Measurements from ENCODE around the gene PRSS12.
A peak's percentile ranks its signal among the peaks of the same experiment; 100 is the strongest.
"Not testable (repeated sequence)": the region's sequence is repeated elsewhere in the genome, so short reads cannot be mapped to it uniquely, and the experiment has no call there.

The PRSS12 gene

DNA sequence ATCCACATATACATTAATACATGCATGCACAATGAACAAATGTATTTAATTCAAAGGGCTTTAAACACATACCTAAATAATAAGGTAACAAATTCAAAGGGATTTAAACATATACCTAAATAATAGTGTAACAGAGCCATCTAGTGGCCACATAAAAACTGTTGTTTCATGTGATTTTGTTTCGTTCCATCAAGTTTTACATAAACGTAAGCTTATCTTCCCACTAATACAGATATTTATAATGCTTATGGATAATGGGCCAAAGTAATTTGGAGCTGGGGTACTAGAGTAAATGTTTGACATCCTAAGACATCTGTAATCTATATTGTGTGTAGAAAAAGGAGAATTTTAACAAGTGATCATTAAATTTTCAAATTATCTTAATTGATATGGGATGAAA is 82.3 kb downstream of the PRSS12 start:
- peak; percentile 47 for DNase-seq

DNA sequence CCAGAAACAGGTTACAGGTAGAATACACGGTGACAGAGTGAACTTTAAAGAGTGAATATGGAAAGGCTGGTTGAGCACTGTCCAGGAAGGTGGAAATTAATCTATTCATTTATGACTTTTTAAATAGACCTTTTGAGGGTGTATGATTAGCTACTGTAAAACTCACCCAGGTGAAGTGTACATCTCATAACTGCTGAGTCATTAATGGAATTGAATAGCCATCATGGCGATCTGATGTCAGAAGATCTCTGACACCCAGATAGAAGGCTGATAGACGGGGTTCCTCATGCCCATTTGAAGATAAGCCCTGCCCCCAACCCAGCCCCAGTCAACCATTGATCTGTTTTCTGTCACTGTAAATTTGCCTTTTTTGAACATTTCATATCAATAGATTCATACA is 84.0 kb downstream of the PRSS12 start:
- DNase-seq, result no peak

DNA sequence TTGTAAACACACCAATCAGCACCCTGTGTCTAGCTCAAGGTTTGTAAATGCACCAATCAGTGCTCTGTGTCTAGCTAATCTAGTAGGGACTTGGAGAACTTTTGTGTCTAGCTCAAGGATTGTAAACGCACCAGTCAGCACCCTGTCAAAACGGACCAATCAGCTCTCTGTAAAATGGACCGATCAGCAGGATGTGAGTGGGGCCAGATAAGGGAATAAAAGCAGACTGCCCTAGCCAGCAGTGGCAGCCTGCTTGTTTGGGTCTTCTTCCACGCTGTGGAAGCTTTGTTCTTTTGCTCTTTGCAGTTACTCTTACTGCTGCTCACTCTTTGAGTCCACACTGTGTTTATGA is 86.7 kb downstream of the PRSS12 start:
- not testable (repeated sequence) for DNase-seq

DNA sequence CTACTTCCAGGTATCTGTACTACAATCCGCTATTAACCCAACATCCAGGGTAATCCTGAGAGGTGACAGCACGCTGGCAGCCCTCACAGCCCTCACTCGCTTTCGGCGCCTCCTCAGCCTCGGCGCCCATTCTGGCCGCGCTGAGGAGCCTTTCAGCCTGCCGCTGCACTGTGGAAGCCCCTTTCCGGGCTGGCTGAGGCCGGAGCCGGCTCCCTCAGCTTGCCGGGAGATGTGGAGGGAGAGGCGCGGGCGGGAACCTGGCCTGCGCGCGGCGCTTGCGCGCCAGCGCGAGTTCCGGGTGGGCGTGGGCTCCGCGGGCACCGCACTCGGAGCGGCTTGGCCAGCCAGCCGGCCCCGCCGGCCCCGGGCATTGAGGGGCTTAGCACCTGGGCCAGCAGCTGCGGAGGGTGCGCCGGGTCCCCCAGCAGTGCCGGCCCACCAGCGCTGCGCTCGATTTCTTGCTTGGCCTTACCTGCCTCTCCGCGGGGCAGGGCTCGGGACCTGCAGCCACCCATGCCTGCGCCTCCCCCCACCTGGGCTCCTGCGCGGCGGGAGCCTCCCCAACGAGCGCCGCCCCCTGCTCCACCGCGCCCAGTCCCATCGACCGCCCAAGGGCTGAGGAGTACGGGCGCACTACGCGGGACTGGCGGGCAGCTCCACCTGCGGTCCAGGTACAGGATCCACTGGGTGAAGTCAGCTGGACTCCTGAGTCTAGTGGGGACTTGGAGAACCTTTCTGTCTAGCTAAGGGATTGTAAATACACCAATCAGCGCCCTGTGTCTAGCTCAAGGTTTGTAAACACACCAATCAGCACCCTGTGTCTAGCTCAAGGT is 87.3 kb downstream of the PRSS12 start:
- DNase-seq, result no peak

DNA sequence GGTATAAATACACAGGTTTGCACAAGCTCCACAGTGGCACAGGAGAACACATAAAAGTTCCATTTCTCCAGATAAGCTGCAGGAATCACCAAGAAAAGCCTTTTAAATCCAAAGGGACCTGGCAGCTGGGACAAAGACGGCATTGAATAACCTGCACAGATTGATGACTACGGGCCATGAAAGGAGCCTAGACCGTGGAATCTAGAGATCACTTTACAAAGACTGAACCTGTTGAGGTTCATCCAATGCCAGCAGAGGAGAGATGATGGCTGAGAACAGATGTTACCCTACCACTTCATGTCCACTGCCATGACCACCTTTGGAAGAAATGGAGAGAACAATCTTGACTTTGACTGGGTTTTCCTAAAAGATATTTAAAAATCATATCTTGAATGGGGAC is 88.7 kb downstream of the PRSS12 start:
- DNase-seq, result no peak

DNA sequence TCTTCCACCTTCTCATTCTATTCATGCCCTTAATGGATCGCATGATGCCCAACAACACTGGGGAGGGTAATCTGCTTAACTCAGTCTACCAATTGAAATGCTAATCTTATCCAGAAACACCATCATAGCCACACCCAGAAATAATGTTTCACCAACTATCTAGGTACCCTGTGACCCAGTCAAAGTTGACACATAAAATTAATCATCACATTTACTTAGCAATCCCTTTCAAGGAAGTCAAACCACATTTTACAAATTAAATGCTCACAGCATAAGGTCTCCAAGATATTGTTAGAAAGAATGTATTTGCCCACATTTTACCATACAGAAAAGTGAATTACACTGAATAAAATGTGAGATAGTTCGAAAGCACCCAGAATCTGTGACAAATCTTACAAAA is 92.5 kb downstream of the PRSS12 start:
- no peak for DNase-seq

DNA sequence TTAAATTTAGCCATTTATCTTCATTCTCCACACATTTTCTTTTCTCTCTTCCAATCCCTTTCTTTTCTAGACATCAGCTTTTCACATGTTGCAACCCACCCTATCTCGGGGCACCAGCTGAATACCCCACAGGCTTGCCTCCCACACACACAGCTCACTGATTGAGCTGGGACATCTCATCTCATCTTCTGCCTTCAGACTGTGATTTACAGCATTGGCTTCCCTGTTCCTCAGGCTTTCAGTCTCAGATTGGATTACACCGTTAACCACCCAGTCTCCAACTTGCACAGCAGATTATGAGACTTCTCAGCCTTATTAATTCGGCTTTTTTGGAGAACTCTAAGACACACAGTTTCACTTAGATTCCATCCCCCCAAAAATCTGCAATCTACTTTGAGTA is 93.7 kb downstream of the PRSS12 start:
- DNase-seq, result no peak

DNA sequence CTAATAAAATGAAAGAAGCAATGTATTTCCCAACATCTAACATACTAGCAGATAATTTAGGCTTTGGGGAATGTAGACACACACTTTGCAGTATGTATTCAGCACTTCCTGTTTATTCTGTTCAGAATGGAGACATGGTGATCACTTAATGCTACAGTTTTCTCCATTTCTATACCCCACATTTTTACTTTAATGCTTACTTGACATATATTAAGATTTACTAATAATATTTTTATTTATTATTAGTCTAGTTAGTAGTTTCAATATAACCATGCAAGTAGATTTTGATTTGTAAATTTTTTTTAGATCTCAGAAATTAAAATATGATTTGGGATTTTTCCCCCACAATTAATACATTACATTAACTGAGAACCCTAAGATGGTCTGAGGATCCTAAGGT is 98.4 kb downstream of the PRSS12 start:
- no peak for DNase-seq

DNA sequence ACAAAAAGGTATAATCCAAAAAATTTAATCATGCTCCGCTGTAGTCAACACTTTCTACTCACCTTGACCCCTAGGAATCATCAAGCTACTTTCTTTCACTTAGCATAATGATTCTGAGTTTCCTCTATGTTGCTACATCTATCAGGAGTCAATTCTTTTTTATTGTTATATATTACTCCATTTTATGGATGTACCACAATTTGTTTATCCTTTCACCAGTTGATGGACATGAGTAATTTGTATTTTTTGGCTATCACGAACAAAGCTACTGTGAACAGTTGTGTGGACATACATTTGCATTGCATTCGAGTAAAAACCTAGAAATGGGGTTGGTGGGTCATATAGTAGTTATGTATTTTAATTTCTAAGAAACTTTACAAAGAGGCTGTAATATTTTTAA is 102.9 kb downstream of the PRSS12 start:
- no peak for DNase-seq

DNA sequence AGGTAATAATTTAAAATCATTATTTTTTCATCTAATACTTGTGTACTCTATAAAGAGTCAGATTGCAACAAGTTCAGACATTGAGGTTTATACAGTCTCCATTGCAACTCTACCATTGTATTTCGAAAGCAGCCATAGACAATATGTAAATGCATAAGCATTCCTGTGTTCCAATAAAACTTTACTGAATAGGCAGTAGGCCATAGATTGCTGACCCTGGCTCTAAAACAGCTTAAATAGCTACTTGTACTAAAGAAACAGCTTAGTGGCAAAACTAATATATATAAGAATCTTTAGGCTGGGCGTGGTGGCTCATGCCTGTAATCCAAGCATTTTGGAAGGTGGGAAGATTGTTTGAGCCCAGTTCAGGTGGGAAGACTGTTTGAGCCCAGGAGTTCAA is 115.3 kb downstream of the PRSS12 start:
- DNase-seq, result no peak

DNA sequence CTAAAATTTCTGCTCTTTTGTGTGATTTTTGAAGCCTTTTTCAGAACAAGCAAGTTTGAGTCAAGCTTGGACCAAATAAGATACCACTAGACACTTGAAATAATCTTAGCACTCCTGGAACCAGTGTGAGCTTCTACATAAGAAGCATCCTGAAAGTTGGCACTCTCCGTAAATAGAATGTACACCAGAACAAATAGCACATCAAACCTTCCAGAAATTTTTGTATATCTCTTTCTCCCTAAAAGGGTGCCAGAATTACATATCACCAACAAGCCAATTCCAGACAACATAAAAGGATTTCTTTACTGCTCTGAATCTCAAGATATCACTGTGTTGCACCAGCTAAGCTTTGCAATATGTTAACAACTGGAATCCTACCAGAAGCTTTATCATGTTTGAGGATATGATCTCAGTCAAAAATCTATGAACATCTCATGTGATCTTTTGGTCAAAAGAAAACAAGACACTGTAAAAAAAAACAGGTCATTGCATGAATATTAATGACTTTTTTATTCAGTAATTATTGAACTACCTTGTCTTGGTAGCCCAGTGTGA is 117.2 kb downstream of the PRSS12 start:
- no peak for DNase-seq

Data from EL (cell line).